HuH-7 (cell line): ENCODE results near the gene PRDM7.
"Not testable (repeated sequence)": the region's sequence is repeated elsewhere in the genome, so short reads cannot be mapped to it uniquely, and the experiment has no call there.

Experiments used
- DNase-seq: peaks from one replicate; pipeline ENCODE4 v3.0.0; 2011; ENCODE audit warnings: low spot score

Gene PRDM7

GRCh38 chr16:90072442-90073105 lies 4.6 kb downstream of the PRDM7 start:
- no peak for DNase-seq

GRCh38 chr16:90070440-90070839 lies 6.7 kb downstream of the PRDM7 start:
- no peak for DNase-seq

- no peak for DNase-seq
Measured at GRCh38 chr16:90061437-90061836, 15.7 kb downstream of the PRDM7 start.

- DNase-seq, result no peak
Measured at GRCh38 chr16:90057738-90058173, 19.4 kb downstream of the PRDM7 start.

- not testable (repeated sequence) for DNase-seq
Measured at GRCh38 chr16:90056521-90056920, 20.6 kb downstream of the PRDM7 start.

- no peak for DNase-seq
Measured at GRCh38 chr16:90055371-90055770, 21.8 kb downstream of the PRDM7 start.

GRCh38 chr16:90054554-90054953 lies 22.6 kb downstream of the PRDM7 start:
- no peak for DNase-seq

- DNase-seq, result no peak
Measured at GRCh38 chr16:90053902-90054500, 23.1 kb downstream of the PRDM7 start.

- no peak for DNase-seq
Measured at GRCh38 chr16:90050969-90051368, 26.2 kb downstream of the PRDM7 start.

- no peak for DNase-seq
Measured at GRCh38 chr16:90048737-90049330, 28.3 kb downstream of the PRDM7 start.

GRCh38 chr16:90048347-90048722 lies 28.8 kb downstream of the PRDM7 start:
- DNase-seq, result no peak

- no peak for DNase-seq
Measured at GRCh38 chr16:90047714-90048346, 29.3 kb downstream of the PRDM7 start.

- peak; percentile 70 for DNase-seq
Measured at GRCh38 chr16:90046971-90047713, 30.0 kb downstream of the PRDM7 start.

- peak; percentile 88 for DNase-seq
Measured at GRCh38 chr16:90046122-90046970, 30.8 kb downstream of the PRDM7 start.

- no peak for DNase-seq
Measured at GRCh38 chr16:90044111-90044551, 33.0 kb downstream of the PRDM7 start.

- DNase-seq, result no peak
Measured at GRCh38 chr16:90043526-90043925, 33.6 kb downstream of the PRDM7 start.

GRCh38 chr16:90042946-90043514 lies 34.1 kb downstream of the PRDM7 start:
- DNase-seq, result no peak

GRCh38 chr16:90041896-90042473 lies 35.1 kb downstream of the PRDM7 start:
- no peak for DNase-seq

- DNase-seq, result no peak
Measured at GRCh38 chr16:90040152-90041023, 36.7 kb downstream of the PRDM7 start.

GRCh38 chr16:90037276-90037675 lies 39.9 kb downstream of the PRDM7 start:
- no peak for DNase-seq
